Thyroid gland (tissue), 4 donors: ENCODE data around the gene IRAK1BP1. TPM values are rescaled to one million over a fixed set of nuclear protein-coding genes. Genes with fewer than 3 reads are reported as not detected.

Experiments used
- DNase-seq, 2 donors: peaks; one replicate each; pipeline ENCODE4 v3.0.0-alpha.2; 2019
- H3K27ac ChIP-seq, 3 donors: fragments of 200-600 bp; sonication (generic); 1 replicate in 2 of 3; 2 replicates in 1 of 3; pipeline ENCODE4 v1.5.1; 2016 to 2019; ENCODE audit warnings: mild to moderate bottlenecking in 1 of 3, moderate library complexity in 1 of 3
- H3K27me3 ChIP-seq: fragments of 200-600 bp; sonication (generic); one replicate; pipeline ENCODE4 v1.5.1; 2019
- H3K36me3 ChIP-seq, 2 donors: fragments of 200-600 bp; sonication (generic); one replicate each; pipeline ENCODE4 v1.5.1; 2016 to 2019
- H3K4me1 ChIP-seq, 2 donors: fragments of 200-600 bp; sonication (generic); one replicate each; pipeline ENCODE4 v1.5.1; 2017 to 2019
- H3K4me3 ChIP-seq, 3 donors: fragments of 200-600 bp; sonication (generic); replicated peaks in 1 of 3; 1 replicate in 2 of 3; 2 replicates in 1 of 3; pipeline ENCODE4 v1.5.1; 2016; ENCODE audit warnings: mild to moderate bottlenecking in 1 of 3
- H3K9me3 ChIP-seq: fragments of 200-600 bp; sonication (generic); one replicate; pipeline ENCODE4 v1.5.1; 2017
- POLR2A ChIP-seq, 2 donors: fragments of 450-650 bp; IDR thresholded peaks; one replicate each; pipeline ENCODE4 v1.6.1; 2017; ENCODE audit warnings: antibody characterized with exemption in 2 of 2, mild to moderate bottlenecking in 2 of 2, moderate library complexity in 1 of 2
- WGBS, 2 donors: methylation state at CpG; one replicate each; pipeline ENCODE4 v1.1.5; 2017; 5-methylcytosine and 5-hydroxymethylcytosine counted together
- intact Hi-C: fragments of 100-400 bp; cut with DNase I; formaldehyde crosslinking; loops from one replicate; pipeline ENCODE4 v1.15.1; 2023
- total RNA-seq, 4 donors: library from RNA; depleted of rRNA; stranded (reverse); fragments of >200 nt; gene quantifications; one replicate each; pipeline ENCODE4 v1.2.3, GENCODE V29; 2016
- TF ChIP-seq, protein P1 (sequence below), 6 experiments: fragments of 200-600 bp in 3 of 6; fragments of 450-650 bp in 3 of 6; sonication (generic) in 3 of 6; IDR thresholded peaks; one replicate each; pipeline ENCODE4 v1.5.1; 2016 to 2019; ENCODE audit warnings: antibody characterized with exemption in 6 of 6, mild to moderate bottlenecking in 2 of 6, inconsistent platforms in 1 of 6, moderate library complexity in 1 of 6

The IRAK1BP1 gene
- total RNA-seq, 4 donors from 2014 or later, result 9.8 to 13.5 (median 13.1) TPM

DNA sequence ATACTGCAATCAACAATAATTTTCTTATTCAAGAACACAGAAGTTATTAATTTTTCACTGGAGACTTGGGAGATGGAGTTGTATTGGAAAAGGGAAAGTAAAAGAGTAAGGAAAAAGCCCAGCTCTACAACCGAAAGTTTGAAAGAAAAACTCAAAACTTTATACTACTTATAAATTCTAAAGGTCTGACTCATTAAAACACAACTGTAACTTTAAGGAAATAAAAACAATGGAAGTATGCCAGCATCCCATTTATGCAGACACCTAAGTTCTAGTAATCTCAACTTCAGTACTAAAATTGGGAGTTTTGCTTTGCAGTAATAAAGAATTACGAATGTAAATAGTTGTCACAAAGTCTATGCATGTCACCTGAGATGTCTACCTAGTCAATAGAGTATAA, 80.6 kb downstream of the IRAK1BP1 start:
- Histone ChIP-seq H3K9me3 (no peaks in the 10 kb centered on the region), H3K4me1 (no peaks in the 10 kb centered on the region), H3K4me3 (no peak overlapping the region), H3K27ac (no peak overlapping the region), H3K36me3 (peaks cover 15 to 19% of the 10 kb centered on the region in 2 donors), H3K27me3 (no peaks in the 10 kb centered on the region)
- TF ChIP-seq POLR2A (IDR thresholded peaks at IDR 0.05), result no peak
- TF ChIP-seq, protein P1, sequence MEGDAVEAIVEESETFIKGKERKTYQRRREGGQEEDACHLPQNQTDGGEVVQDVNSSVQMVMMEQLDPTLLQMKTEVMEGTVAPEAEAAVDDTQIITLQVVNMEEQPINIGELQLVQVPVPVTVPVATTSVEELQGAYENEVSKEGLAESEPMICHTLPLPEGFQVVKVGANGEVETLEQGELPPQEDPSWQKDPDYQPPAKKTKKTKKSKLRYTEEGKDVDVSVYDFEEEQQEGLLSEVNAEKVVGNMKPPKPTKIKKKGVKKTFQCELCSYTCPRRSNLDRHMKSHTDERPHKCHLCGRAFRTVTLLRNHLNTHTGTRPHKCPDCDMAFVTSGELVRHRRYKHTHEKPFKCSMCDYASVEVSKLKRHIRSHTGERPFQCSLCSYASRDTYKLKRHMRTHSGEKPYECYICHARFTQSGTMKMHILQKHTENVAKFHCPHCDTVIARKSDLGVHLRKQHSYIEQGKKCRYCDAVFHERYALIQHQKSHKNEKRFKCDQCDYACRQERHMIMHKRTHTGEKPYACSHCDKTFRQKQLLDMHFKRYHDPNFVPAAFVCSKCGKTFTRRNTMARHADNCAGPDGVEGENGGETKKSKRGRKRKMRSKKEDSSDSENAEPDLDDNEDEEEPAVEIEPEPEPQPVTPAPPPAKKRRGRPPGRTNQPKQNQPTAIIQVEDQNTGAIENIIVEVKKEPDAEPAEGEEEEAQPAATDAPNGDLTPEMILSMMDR (IDR thresholded peaks at IDR 0.05), result no peak
- WGBS, 2 donors, result 92 to 94% methylated on average over 2 of the region's 2 CpGs
- intact Hi-C loops, result no loop called here
- no peak for DNase-seq

GRCh38 chr6:78948785-78949184, 81.4 kb downstream of the IRAK1BP1 start:
- Histone ChIP-seq H3K27ac (no peak overlapping the region), H3K27me3 (no peaks in the 10 kb centered on the region), H3K9me3 (no peaks in the 10 kb centered on the region), H3K4me3 (no peak overlapping the region), H3K36me3 (peaks cover 22 to 27% of the 10 kb centered on the region in 2 donors), H3K4me1 (no peaks in the 10 kb centered on the region)
- DNase-seq, result no peak
- intact Hi-C loops, result no loop called here
- 97 to 100% methylated on average over 3 of the region's 3 CpGs for WGBS, 2 donors
- TF ChIP-seq POLR2A (IDR thresholded peaks at IDR 0.05), result no peak
- TF ChIP-seq, protein P1 (IDR thresholded peaks at IDR 0.05), result no peak

DNA sequence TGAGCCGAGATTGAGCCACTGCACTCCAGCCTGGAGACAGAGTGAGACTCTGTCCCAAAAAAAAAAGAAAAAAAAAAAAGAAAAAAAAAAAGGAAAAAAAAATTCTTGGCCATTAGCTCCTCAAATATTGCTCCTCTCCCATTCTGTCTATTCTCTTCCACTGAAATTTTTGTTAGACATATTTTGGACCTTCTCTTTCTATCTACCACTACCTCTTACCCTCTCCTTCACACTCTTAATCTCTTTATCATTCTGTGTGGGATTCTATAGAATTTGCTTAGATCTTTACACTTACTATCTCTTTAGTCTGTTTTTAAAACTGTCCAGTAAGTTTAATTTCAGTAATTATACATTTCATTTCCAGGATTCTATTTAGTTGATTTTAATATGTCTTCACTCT, 85.0 kb downstream of the IRAK1BP1 start:
- DNase-seq, result no peak
- H3K27me3 ChIP-seq, result no peaks in the 10 kb centered on the region
- H3K9me3 ChIP-seq, result no peaks in the 10 kb centered on the region
- no peak overlapping the region for H3K27ac ChIP-seq
- peaks cover 23 to 29% of the 10 kb centered on the region in 2 donors for H3K36me3 ChIP-seq
- intact Hi-C loops, result no loop called here
- H3K4me1 ChIP-seq, result no peaks in the 10 kb centered on the region
- H3K4me3 ChIP-seq, result no peak overlapping the region
- WGBS, 2 donors, result 100% methylated on average over 1 of the region's 1 CpG
- TF ChIP-seq POLR2A (IDR thresholded peaks at IDR 0.05), result no peak

Other genes starting within 250 kb of the IRAK1BP1 start
- 10 to 100 TPM; 28.0 to 45.9 (median 35.4) TPM for gene PHIP, start 210.7 kb downstream of the IRAK1BP1 start, total RNA-seq